ENCODE data around the gene OTOL1.
A peak's percentile ranks its signal among the peaks of the same experiment; 100 is the strongest.
"Not testable (repeated sequence)": the region's sequence is repeated elsewhere in the genome, so short reads cannot be mapped to it uniquely, and the experiment has no call there.

Gene OTOL1

DNA sequence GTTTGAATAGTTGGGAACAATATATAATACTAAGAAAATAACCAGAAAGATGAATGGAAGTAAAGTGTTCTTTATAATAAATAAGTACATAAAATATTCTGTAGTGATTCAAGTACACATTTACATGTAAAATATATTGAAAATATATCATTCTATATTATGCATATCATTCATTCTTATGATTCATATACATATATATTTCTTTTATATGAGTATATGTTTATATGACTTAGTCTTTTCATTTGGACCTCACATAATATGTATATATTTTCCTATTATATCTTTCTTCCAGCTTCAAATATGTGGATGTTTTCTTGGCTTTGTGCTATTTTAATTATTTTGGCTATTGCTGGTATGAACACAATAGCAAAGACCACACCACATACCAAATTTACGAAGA, at the start of gene OTOL1:
OTOL1 (plus strand) TSS at position 301 of the 400 bp plus-strand sequence; CDS start at position 301, 0 bp downstream.
- H3K4me1 Mint-ChIP-seq, result no peaks in the 10 kb centered on the region
- H3K27ac Mint-ChIP-seq, result no peak within 1 kb of the TSS
- H3K4me3 Mint-ChIP-seq, result no peak within 1 kb of the TSS
- ATAC-seq, result no peak
- H3K36me3 Mint-ChIP-seq, result no peaks in the 10 kb centered on the region
- H3K9me3 Mint-ChIP-seq, result peaks cover 6% of the 10 kb centered on the region
- H3K27me3 Mint-ChIP-seq, result no peaks in the 10 kb centered on the region

- H3K4me1 Mint-ChIP-seq, result no peaks in the 10 kb centered on the region
- peaks cover 9% of the 10 kb centered on the region for H3K27me3 Mint-ChIP-seq
- no peak overlapping the region for H3K27ac Mint-ChIP-seq
- peaks cover 3% of the 10 kb centered on the region for H3K9me3 Mint-ChIP-seq
- ATAC-seq, result no peak
- H3K4me3 Mint-ChIP-seq, result no peak overlapping the region
- no peaks in the 10 kb centered on the region for H3K36me3 Mint-ChIP-seq
Observed at GRCh38 chr3:161449785-161450184, 46.8 kb upstream of the OTOL1 start.

DNA sequence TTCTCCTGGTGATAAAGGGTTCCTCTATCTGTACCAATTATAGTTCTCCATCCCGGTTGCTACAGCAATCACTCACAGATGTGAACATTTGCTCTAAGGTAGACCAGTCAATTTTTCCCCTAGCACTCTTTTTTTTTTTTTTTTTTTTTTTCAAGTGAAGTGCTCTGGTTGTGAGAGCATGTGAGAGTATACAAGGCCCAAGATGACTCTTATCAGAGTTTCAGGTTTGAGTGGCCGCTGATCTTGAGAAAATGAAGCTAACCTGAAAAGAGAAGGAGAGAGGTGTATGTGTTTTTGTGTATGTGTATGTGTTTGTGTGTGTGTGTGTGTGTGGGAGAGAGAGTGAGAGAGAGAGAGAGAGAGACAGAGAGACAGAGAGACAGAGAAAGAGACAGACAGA, 44.4 kb upstream of the OTOL1 start:
- no peaks in the 10 kb centered on the region for H3K4me1 Mint-ChIP-seq
- H3K9me3 Mint-ChIP-seq, result peaks cover 3% of the 10 kb centered on the region

GRCh38 chr3:161454615-161455014, 42.0 kb upstream of the OTOL1 start:
- H3K4me3 Mint-ChIP-seq, result no peak overlapping the region
- no peak for ATAC-seq
- H3K9me3 Mint-ChIP-seq, result no peaks in the 10 kb centered on the region
- no peaks in the 10 kb centered on the region for H3K36me3 Mint-ChIP-seq
- no peaks in the 10 kb centered on the region for H3K27me3 Mint-ChIP-seq
- H3K4me1 Mint-ChIP-seq, result no peaks in the 10 kb centered on the region
- no peak overlapping the region for H3K27ac Mint-ChIP-seq

More for the DNA sequence above, 44.4 kb upstream of the OTOL1 start:
- Mint-ChIP-seq H3K4me3 (no peak overlapping the region), H3K27ac (no peak overlapping the region), H3K27me3 (no peaks in the 10 kb centered on the region), H3K36me3 (no peaks in the 10 kb centered on the region)
- ATAC-seq, result no peak

DNA sequence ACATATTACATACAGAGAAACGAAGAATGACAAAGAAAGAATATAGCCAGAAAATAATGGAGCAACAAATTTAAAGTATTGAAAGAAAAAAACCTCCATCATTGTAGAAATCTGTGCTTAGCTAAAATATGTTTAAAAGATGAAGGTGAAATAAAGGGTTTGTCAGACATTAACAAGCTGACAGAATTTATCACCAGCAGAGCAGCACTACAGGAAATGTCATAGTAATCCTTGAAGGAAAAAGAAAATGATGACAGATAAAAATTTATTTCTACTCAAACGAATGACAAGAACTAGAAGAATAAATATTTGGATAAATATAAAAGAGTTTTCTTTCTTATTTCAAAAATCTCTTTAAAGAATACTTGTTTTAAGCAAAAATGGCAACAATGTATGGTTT, 40.6 kb upstream of the OTOL1 start:
- Mint-ChIP-seq H3K4me3 (no peak overlapping the region), H3K27me3 (no peaks in the 10 kb centered on the region)

DNA sequence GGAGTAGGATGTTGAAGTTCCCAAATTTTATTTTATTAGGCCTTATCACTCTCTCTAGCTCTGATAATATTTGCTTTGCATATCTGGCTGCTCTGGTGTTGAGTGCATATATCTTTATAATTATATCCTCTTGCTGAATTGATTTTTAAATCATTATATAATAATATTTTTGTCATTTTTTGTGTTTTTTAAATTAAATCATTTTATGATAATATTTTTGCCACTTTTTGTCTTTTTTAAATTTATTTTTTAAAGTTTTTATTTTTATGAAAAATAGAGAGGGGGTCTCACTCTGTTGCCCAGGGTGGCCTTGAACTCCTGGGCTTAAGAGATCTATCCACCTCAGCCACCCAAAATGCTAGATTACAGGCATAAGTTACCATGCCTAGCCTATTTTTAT, 34.5 kb upstream of the OTOL1 start:
- Mint-ChIP-seq H3K36me3 (no peaks in the 10 kb centered on the region), H3K4me3 (no peak overlapping the region), H3K27ac (no peak overlapping the region), H3K9me3 (peaks cover 12% of the 10 kb centered on the region), H3K27me3 (no peaks in the 10 kb centered on the region), H3K4me1 (no peaks in the 10 kb centered on the region)
- no peak for ATAC-seq

More for the DNA sequence above, 40.6 kb upstream of the OTOL1 start:
- ATAC-seq, result no peak
- Mint-ChIP-seq H3K27ac (no peak overlapping the region), H3K4me1 (no peaks in the 10 kb centered on the region), H3K36me3 (no peaks in the 10 kb centered on the region), H3K9me3 (no peaks in the 10 kb centered on the region)

- no peak overlapping the region for H3K4me3 Mint-ChIP-seq
- peaks cover 5% of the 10 kb centered on the region for H3K9me3 Mint-ChIP-seq
- no peaks in the 10 kb centered on the region for H3K27me3 Mint-ChIP-seq
- no peak overlapping the region for H3K27ac Mint-ChIP-seq
- H3K36me3 Mint-ChIP-seq, result no peaks in the 10 kb centered on the region
- no peak for ATAC-seq
- no peaks in the 10 kb centered on the region for H3K4me1 Mint-ChIP-seq
Observed at GRCh38 chr3:161471211-161471610, 25.4 kb upstream of the OTOL1 start.

DNA sequence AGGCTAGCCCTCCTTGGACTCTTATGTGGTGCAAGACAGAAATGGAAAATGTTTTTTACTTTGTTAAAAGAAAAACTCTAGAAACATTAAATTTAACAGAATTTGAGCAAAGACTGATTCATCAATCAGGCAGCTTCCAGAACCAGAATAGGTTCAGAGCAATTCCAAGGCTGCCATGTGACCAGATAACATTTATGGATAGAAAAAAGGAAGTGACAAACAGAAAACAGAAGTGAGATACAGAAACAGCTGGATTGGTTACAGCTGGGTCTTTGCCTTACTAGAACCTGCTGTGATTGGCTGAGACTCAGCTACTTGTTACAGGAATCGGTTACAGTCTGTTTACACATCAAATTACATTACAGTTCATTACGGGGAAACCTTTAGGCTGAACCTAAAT, 22.5 kb upstream of the OTOL1 start:
- H3K27ac Mint-ChIP-seq, result no peak overlapping the region
- peaks cover 5% of the 10 kb centered on the region for H3K9me3 Mint-ChIP-seq
- no peaks in the 10 kb centered on the region for H3K4me1 Mint-ChIP-seq
- ATAC-seq, result no peak
- no peaks in the 10 kb centered on the region for H3K36me3 Mint-ChIP-seq
- H3K4me3 Mint-ChIP-seq, result no peak overlapping the region
- no peaks in the 10 kb centered on the region for H3K27me3 Mint-ChIP-seq

- ATAC-seq, result no peak
- H3K27ac Mint-ChIP-seq, result no peak overlapping the region
- no peaks in the 10 kb centered on the region for H3K27me3 Mint-ChIP-seq
- H3K4me1 Mint-ChIP-seq, result no peaks in the 10 kb centered on the region
- peaks cover 5% of the 10 kb centered on the region for H3K9me3 Mint-ChIP-seq
- H3K36me3 Mint-ChIP-seq, result no peaks in the 10 kb centered on the region
- no peak overlapping the region for H3K4me3 Mint-ChIP-seq
Observed at GRCh38 chr3:161474741-161475140, 21.9 kb upstream of the OTOL1 start.

GRCh38 chr3:161475206-161475605, 21.4 kb upstream of the OTOL1 start:
- Mint-ChIP-seq H3K27me3 (no peaks in the 10 kb centered on the region), H3K36me3 (no peaks in the 10 kb centered on the region), H3K4me3 (no peak overlapping the region), H3K27ac (no peak overlapping the region), H3K9me3 (peaks cover 5% of the 10 kb centered on the region), H3K4me1 (no peaks in the 10 kb centered on the region)
- no peak for ATAC-seq

- H3K27ac Mint-ChIP-seq, result no peak overlapping the region
Observed at GRCh38 chr3:161475905-161476304, 20.7 kb upstream of the OTOL1 start.

GRCh38 chr3:161484226-161484625, 12.4 kb upstream of the OTOL1 start:
- Mint-ChIP-seq H3K4me1 (no peaks in the 10 kb centered on the region), H3K27ac (no peak overlapping the region), H3K27me3 (no peaks in the 10 kb centered on the region), H3K4me3 (no peak overlapping the region), H3K36me3 (no peaks in the 10 kb centered on the region), H3K9me3 (no peaks in the 10 kb centered on the region)
- no peak for ATAC-seq

More at GRCh38 chr3:161475905-161476304, 20.7 kb upstream of the OTOL1 start:
- H3K27me3 Mint-ChIP-seq, result no peaks in the 10 kb centered on the region
- peaks cover 5% of the 10 kb centered on the region for H3K9me3 Mint-ChIP-seq
- no peak for ATAC-seq
- no peaks in the 10 kb centered on the region for H3K4me1 Mint-ChIP-seq
- H3K36me3 Mint-ChIP-seq, result no peaks in the 10 kb centered on the region
- H3K4me3 Mint-ChIP-seq, result no peak overlapping the region

DNA sequence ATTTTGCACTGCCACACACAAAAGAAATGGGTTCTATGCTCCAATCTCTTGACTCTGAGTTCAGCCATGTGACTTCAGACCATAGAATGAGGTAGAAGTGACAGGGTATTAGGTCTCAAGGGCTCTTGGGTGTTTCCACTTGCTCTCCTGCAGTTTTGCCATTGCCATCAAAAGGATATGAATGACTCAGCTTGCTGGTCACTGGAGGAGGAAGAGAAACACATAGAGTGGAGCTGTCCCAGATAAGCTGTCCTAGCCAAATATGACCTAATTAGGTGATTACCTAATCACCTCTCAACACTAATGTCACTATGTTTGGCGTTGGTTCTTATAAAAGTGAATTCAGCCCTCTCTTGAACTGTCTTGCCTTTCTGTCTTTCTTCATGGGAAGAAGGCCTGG, 8.3 kb upstream of the OTOL1 start:
- not testable (repeated sequence) for H3K27me3 Mint-ChIP-seq, H3K4me3 Mint-ChIP-seq, H3K27ac Mint-ChIP-seq, H3K4me1 Mint-ChIP-seq, H3K36me3 Mint-ChIP-seq, H3K9me3 Mint-ChIP-seq
- ATAC-seq, result peak; percentile 34

DNA sequence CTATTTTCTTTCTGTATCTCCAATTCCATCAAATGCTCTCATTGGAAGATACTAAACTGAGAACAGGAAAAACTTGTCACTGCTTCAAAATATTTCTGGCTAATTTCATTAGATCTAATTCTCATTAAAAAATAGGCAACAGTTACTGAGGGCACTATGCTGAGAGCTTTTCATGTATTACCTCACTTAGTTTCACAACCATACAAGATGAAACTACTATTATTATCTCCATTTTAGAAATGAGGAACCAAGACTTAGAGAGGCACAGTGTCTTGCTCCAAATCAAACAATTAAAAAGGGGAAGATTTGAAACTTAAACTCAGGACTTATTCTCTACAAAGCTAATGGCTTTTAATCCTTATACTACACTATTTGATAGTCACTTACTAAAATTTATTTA, 7.2 kb upstream of the OTOL1 start:
- Mint-ChIP-seq H3K27ac (no peak overlapping the region), H3K36me3 (no peaks in the 10 kb centered on the region), H3K27me3 (no peaks in the 10 kb centered on the region), H3K9me3 (no peaks in the 10 kb centered on the region), H3K4me3 (no peak overlapping the region), H3K4me1 (no peaks in the 10 kb centered on the region)
- peak; percentile 69 for ATAC-seq

DNA sequence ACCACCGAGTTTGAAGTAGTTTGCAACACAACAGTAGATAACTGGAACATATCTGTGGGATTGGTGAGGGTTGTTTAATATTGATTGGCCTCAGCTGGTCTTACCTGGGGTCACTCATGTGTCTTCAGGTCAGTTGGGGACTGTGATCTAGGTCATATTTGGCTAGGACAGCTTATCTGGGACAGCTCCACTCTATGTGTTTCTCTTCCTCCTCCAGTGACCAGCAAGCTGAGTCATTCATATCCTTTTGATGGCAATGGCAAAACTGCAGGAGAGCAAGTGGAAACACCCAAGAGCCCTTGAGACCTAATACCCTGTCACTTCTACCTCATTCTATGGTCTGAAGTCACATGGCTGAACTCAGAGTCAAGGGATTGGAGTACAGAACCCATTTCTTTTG, 5.8 kb upstream of the OTOL1 start:
- H3K36me3 Mint-ChIP-seq, H3K4me1 Mint-ChIP-seq, ATAC-seq, H3K4me3 Mint-ChIP-seq, H3K27ac Mint-ChIP-seq, H3K9me3 Mint-ChIP-seq, H3K27me3 Mint-ChIP-seq: not testable (repeated sequence)

- Mint-ChIP-seq H3K27ac (no peak overlapping the region), H3K9me3 (peaks cover 6% of the 10 kb centered on the region), H3K36me3 (no peaks in the 10 kb centered on the region), H3K4me3 (no peak overlapping the region), H3K4me1 (no peaks in the 10 kb centered on the region), H3K27me3 (no peaks in the 10 kb centered on the region)
- no peak for ATAC-seq
Observed at GRCh38 chr3:161498259-161498921, 1.8 kb downstream of the OTOL1 start.

Measured in stimulated activated memory B cell treated with anti-CD40 and anti-IgM and Interleukin-4, amounts not matched to agents 10 μg/mL and 1 μg/mL and 100 μg/mL, for 72 hours (primary cell).